GM10248 (cell line): Measurements from ENCODE around the gene SH3RF3.

Experiments
- CTCF ChIA-PET: fragments of 300-600 bp; sonication (Branson Sonifier 250); formaldehyde crosslinking; extraction: SDS; loops from one replicate; lab custom pipeline; 2021; ENCODE audit warnings: antibody characterized with exemption; lab: Yijun Ruan, JAX
- POLR2A ChIA-PET: fragments of 350-650 bp; sonication (Branson Sonifier 250); formaldehyde crosslinking; extraction: SDS; loops from one replicate; lab custom pipeline; 2020; ENCODE audit warnings: antibody characterized with exemption; lab: Yijun Ruan, JAX
- DNase-seq: peaks from one replicate; pipeline ENCODE4 v3.0.0; 2012; ENCODE audit errors: extremely low spot score
- TF ChIP-seq, protein P1 (sequence below): IDR thresholded peaks from 2 replicates; pipeline ENCODE4 v1.5.1; 2012; ENCODE audit warnings: mild to moderate bottlenecking, low read depth; ENCODE audit errors: extremely low read depth, missing control alignments, control extremely low read depth

The SH3RF3 gene

DNA sequence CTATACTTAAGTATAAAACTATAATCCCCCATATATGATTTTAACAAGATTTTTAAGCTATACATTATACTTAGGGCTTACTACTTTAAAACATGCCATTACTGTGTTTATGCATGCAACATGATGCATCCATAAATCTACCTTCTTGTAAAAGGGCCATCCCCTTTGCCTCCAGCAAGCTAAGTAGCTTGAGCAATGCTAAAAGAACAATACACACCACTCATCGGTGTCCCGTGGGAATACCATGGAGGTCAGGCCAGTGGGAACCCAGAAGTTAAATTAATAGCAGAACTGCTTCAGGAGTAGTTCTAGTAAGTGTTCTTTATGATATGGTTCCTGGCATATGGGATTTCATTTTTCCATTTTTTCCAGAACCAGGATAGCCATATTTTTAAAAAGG lies 37.8 kb downstream of the SH3RF3 start:
- TF ChIP-seq, protein P1, sequence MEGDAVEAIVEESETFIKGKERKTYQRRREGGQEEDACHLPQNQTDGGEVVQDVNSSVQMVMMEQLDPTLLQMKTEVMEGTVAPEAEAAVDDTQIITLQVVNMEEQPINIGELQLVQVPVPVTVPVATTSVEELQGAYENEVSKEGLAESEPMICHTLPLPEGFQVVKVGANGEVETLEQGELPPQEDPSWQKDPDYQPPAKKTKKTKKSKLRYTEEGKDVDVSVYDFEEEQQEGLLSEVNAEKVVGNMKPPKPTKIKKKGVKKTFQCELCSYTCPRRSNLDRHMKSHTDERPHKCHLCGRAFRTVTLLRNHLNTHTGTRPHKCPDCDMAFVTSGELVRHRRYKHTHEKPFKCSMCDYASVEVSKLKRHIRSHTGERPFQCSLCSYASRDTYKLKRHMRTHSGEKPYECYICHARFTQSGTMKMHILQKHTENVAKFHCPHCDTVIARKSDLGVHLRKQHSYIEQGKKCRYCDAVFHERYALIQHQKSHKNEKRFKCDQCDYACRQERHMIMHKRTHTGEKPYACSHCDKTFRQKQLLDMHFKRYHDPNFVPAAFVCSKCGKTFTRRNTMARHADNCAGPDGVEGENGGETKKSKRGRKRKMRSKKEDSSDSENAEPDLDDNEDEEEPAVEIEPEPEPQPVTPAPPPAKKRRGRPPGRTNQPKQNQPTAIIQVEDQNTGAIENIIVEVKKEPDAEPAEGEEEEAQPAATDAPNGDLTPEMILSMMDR: no peak
- ChIA-PET CTCF (interaction anchor here (0.6 to 1.0 kb wide), 2 partner anchors 9 to 132 kb away, joined by 3 read pairs; no protein-coding TSS in a partner anchor), POLR2A (no interaction called here)
- DNase-seq: no peak

DNA sequence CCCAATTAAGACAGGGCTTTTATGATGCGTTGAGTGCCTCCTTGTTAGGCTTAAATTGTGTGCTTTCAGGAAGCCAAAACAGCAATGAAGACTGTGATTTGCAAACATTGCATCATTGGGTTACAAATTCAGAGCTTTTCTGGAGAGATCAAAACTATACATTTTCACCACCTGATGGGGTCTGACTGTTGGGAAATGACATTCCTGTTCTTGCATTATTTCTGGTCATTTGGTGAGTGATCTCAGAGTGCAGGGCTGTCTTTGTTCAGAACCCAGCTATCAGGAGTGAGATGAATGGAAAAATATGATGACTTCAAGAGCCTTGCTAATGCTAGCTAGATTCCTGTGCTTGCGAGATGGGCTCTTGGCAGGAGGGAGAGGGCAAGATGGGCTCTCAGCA lies 39.1 kb downstream of the SH3RF3 start:
- ChIA-PET POLR2A (no interaction called here), CTCF (interaction anchor here (1.5 kb wide), 1 partner anchor 15 kb away, joined by 4 read pairs; no protein-coding TSS in a partner anchor)
- TF ChIP-seq, protein P1: no peak
- no peak for DNase-seq

GRCh38 chr2:109168716-109169115 lies 39.7 kb downstream of the SH3RF3 start:
- ChIA-PET CTCF (interaction anchor here (1.5 kb wide), 1 partner anchor 16 kb away, joined by 4 read pairs; no protein-coding TSS in a partner anchor), POLR2A (no interaction called here)
- TF ChIP-seq, protein P1: no peak
- no peak for DNase-seq

DNA sequence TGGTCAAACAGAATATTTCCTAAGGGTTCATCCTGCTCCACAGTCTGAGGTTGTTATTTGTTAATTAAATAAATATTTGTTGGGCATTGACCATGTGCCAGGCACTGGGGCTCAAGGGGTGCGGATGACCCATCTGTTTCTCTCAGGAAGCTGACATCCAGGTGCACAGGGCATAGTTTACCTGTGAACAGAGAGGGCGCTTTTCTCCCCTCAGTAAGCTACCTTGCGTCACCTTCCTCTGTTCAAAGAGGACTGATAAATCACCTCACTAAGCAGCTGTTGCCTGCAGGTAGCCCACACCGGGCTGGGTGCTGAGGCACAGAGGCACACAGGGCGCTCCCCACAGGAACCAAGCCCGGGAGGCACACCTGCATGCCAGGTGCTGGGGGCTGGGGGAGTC lies 41.6 kb downstream of the SH3RF3 start:
- POLR2A ChIA-PET: no interaction called here
- TF ChIP-seq, protein P1: no peak
- no peak for DNase-seq
- CTCF ChIA-PET: no interaction called here

DNA sequence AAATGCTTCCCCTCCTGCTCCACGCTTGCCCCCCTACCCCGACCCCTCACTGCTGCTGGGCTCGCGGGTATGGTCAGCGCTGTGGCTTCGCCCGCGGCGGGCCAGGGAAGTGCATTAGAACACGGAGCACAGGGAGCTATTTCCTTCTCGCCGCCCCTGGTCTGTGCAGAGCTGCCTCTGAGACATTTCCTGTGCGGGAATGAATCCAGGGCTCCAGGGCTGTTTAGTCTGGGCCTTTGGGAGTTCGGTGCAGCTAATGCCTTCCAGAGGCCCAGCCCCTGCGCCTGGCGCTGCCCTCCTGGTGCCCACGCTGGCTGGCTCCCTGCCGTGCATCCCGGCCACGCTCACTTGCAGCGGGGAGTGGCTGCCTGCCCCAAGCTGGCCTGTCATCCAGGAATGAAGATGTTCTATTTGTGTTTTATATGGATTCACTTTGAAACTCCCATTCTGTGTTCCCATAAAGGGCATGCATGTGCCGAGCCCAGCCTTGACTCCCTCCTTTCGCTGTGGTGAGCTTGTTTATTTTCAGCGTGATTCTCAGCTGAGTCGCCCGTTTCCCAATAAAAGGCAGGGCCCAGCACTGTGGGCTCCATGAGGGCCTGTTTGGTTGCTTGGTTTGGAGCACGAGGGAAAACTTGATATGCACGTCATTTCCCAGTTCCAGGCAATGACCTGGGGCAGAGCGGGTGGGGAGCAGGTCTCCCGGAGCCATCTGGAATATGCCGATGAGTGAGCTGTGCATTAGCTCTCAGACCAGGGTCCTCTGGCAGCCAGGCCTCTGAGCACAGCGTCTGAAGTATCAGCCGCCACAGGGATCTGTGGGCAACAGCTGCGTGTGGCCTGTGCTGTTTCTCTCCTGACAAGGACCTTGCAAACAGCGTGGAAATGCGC lies 42.7 kb downstream of the SH3RF3 start:
- TF ChIP-seq, protein P1: no peak
- POLR2A ChIA-PET: no interaction called here
- DNase-seq: no peak
- CTCF ChIA-PET: no interaction called here

DNA sequence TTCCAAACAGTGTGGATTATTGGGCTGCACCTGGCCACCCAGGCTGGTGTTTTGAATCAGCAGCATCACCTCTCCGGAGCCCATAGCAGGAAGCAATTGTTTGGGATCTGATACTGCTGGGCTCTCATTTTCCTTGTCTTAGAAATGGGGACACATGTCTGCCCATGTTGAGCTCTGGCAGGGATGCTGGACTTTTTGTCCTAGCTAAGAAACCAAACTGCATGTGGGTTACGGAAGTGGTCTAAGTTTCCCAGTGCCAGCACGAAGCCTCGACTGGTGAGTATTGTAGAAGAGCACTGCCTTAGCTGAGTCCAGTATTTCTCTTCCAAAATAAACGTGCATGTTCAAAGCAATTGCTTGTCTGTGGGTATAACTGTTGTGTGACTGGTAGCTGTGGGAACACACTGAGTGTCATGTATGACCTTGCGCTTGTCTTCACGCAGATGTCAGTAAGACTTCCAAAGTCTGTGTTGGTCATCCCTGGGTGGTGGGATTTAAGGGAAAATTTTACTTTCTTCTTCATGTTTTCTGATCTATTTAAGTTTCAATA lies 43.6 kb downstream of the SH3RF3 start:
- POLR2A ChIA-PET: no interaction called here

More for the DNA sequence above, 43.6 kb downstream of the SH3RF3 start:
- CTCF ChIA-PET: interaction anchor here (0.5 to 1.5 kb wide), 2 partner anchors 317 to 536 kb away, joined by 3 read pairs; no protein-coding TSS in a partner anchor
- no peak for DNase-seq
- TF ChIP-seq, protein P1: no peak
